ENCODE results near the gene OXER1. TPM values are rescaled to one million over a fixed set of nuclear protein-coding genes. Genes with fewer than 3 reads are reported as not detected.

The OXER1 gene
- total RNA-seq, 2 experiments from 2014 or later, result not detected

DNA sequence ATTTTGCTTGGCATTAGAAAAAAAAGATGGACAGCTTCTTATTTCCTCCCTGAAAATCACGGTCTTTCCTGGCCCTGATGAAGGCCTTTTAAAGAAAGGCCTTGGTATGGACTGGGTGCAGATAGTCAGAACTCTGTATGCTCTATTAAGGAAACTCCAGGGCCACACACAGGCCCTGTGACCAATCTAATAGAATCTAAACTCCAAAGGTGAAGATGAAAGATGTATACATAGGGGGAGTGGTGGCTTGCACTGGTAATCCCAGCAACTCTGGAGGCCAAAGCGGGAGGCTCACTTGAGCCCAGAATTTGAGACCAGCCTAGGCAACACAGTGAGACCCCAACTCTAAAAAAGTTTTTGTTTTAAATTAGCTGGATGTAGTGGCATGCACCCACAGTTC is 37.3 kb downstream of the OXER1 start:
- CTCF ChIA-PET (ENCODE audit: unreplicated experiment), result no interaction called here
- Histone ChIP-seq H3K9me2 (ENCODE audit: insufficient read depth, low read length) (no peaks in the 10 kb centered on the region), H3K4me3 (ENCODE audit: low read depth, low read length, poor library complexity, severe bottlenecking) (no peak overlapping the region), H3K9me3 (ENCODE audit: low read length) (peaks cover 15% of the 10 kb centered on the region), H4K20me1 (ENCODE audit: insufficient read depth, low read length) (no peaks in the 10 kb centered on the region), H3K4me1 (ENCODE audit: insufficient read depth, low read length, poor library complexity, severe bottlenecking) (no peaks in the 10 kb centered on the region), H3K4me2 (ENCODE audit: low read length) (no peak overlapping the region), H2AFZ (ENCODE audit: low read length) (no peak overlapping the region), H3K27ac (ENCODE audit: low read depth, low read length, poor library complexity, severe bottlenecking) (no peak overlapping the region), H3K36me3 (ENCODE audit: insufficient read depth, low read length) (peaks cover 84% of the 10 kb centered on the region), H3K79me2 (ENCODE audit: insufficient read depth, low read depth, low read length) (no peaks in the 10 kb centered on the region)
- no TSS peak for BruUV-seq (replicated peaks)
- POLR2A ChIA-PET, result no interaction called here
- TF ChIP-seq CTCF (conservative IDR thresholded peaks at IDR 0.05; ENCODE audit: low read length) (no peak), EZH2phosphoT487 (IDR thresholded peaks at IDR 0.05; ENCODE audit: borderline replicate concordance, low read depth, low read length) (no peak)
- DNase-seq (ENCODE audit: low spot score), result no peak
- intact Hi-C loops (cut with micrococcal nuclease; ENCODE audit: unreplicated experiment), result no loop called here

GRCh38 chr2:42725657-42726056 is 38.3 kb downstream of the OXER1 start:
- Histone ChIP-seq H2AFZ (ENCODE audit: low read length) (no peak overlapping the region), H3K4me3 (ENCODE audit: low read depth, low read length, poor library complexity, severe bottlenecking) (no peak overlapping the region), H3K36me3 (ENCODE audit: insufficient read depth, low read length) (peaks cover 73% of the 10 kb centered on the region), H3K4me2 (ENCODE audit: low read length) (no peak overlapping the region), H3K27ac (ENCODE audit: low read depth, low read length, poor library complexity, severe bottlenecking) (no peak overlapping the region), H3K4me1 (ENCODE audit: insufficient read depth, low read length, poor library complexity, severe bottlenecking) (no peaks in the 10 kb centered on the region), H3K79me2 (ENCODE audit: insufficient read depth, low read depth, low read length) (no peaks in the 10 kb centered on the region), H3K9me3 (ENCODE audit: low read length) (peaks cover 15% of the 10 kb centered on the region), H4K20me1 (ENCODE audit: insufficient read depth, low read length) (no peaks in the 10 kb centered on the region), H3K9me2 (ENCODE audit: insufficient read depth, low read length) (no peaks in the 10 kb centered on the region)
- TF ChIP-seq CTCF (conservative IDR thresholded peaks at IDR 0.05; ENCODE audit: low read length) (no peak), EZH2phosphoT487 (IDR thresholded peaks at IDR 0.05; ENCODE audit: borderline replicate concordance, low read depth, low read length) (no peak)
- no peak for DNase-seq (ENCODE audit: low spot score)
- BruUV-seq (replicated peaks), result no TSS peak
- intact Hi-C loops (cut with micrococcal nuclease; ENCODE audit: unreplicated experiment), result no loop called here
- ChIA-PET CTCF (ENCODE audit: unreplicated experiment) (no interaction called here), POLR2A (interaction anchor here (0.6 kb wide), 1 partner anchor 21 kb away, joined by 3 read pairs; no protein-coding TSS in a partner anchor)

DNA sequence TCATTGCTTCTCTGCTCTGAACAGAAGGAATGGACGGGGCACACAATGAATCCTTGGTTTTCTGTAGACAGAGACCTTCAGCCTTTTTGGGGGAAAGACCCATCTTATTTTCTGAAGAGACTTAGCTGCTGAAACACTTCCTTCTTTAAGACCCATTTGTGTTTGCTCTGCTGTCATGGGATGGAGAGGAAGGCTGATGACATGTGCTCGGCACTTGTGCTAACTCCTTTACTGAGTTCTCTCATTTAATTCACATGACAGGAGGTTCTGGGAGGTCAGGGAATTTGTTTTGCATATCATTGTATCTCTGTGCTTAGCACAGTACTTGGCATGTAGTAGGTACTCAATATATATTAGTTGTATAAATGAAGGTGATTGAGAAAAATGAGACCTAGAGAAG is 39.0 kb downstream of the OXER1 start:
- no peaks in the 10 kb centered on the region for H3K4me1 ChIP-seq (ENCODE audit: insufficient read depth, low read length, poor library complexity, severe bottlenecking)
- TF ChIP-seq EZH2phosphoT487 (IDR thresholded peaks at IDR 0.05; ENCODE audit: borderline replicate concordance, low read depth, low read length), result no peak
- TF ChIP-seq CTCF (conservative IDR thresholded peaks at IDR 0.05; ENCODE audit: low read length), result no peak
- H3K27ac ChIP-seq (ENCODE audit: low read depth, low read length, poor library complexity, severe bottlenecking), result no peak overlapping the region
- H3K4me3 ChIP-seq (ENCODE audit: low read depth, low read length, poor library complexity, severe bottlenecking), result no peak overlapping the region
- H2AFZ ChIP-seq (ENCODE audit: low read length), result no peak overlapping the region
- ChIA-PET POLR2A (no interaction called here), CTCF (ENCODE audit: unreplicated experiment) (no interaction called here)
- peaks cover 8% of the 10 kb centered on the region; the same call in 1 of the 2 replicates for H3K9me3 ChIP-seq (ENCODE audit: low read length)
- H3K36me3 ChIP-seq (ENCODE audit: insufficient read depth, low read length), result peaks cover 66% of the 10 kb centered on the region
- DNase-seq (ENCODE audit: low spot score), result no peak
- intact Hi-C loops (cut with micrococcal nuclease; ENCODE audit: unreplicated experiment), result no loop called here
- no peaks in the 10 kb centered on the region for H3K9me2 ChIP-seq (ENCODE audit: insufficient read depth, low read length)
- H3K79me2 ChIP-seq (ENCODE audit: insufficient read depth, low read depth, low read length), result no peaks in the 10 kb centered on the region
- no peaks in the 10 kb centered on the region for H4K20me1 ChIP-seq (ENCODE audit: insufficient read depth, low read length)
- H3K4me2 ChIP-seq (ENCODE audit: low read length), result no peak overlapping the region
- BruUV-seq (replicated peaks), result no TSS peak

Measured in OCI-LY7 (cell line).